Endothelial cell of umbilical vein (primary cell): Measurements from ENCODE around the gene EIF4E3. TPM values are rescaled to one million over a fixed set of nuclear protein-coding genes. Genes with fewer than 3 reads are reported as not detected.

ENCODE experiments used
- BruUV-seq: library from RNA; stranded (reverse); fragments of 400-500 nt; replicated peaks from 2 replicates; lab custom pipeline; 2021; lab: Mats Ljungman, UMichigan
- CTCF ChIA-PET: fragments of 300-600, 350-600 bp; sonication (Branson Sonifier 250); formaldehyde crosslinking; loops from one replicate; lab custom pipeline; 2021; ENCODE audit warnings: antibody characterized with exemption, inconsistent platforms; lab: Charles Lee
- POLR2A ChIA-PET: fragments of 300-600, 350-600 bp; sonication (Branson Sonifier 250); formaldehyde crosslinking; loops from one replicate; lab custom pipeline; 2021; ENCODE audit warnings: antibody characterized with exemption, inconsistent platforms; lab: Charles Lee
- DNase-seq: peaks from one replicate; pipeline ENCODE4 v3.0.0-alpha.2; 2011; ENCODE audit warnings: low read depth, low spot score
- FAIRE-seq: peaks from 2 replicates; lab custom pipeline; 2011; peaks lifted over from hg19 to GRCh38; lab: Jason Lieb, UNC
- H2AFZ ChIP-seq: 2 replicates; pipeline ENCODE4 v1.6.0; 2012; ENCODE audit warnings: low read depth, low read length, control low read depth, inconsistent platforms
- H3K27ac ChIP-seq: 2 replicates; pipeline ENCODE4 v1.5.1; 2011; ENCODE audit warnings: low read depth, mild to moderate bottlenecking, control low read depth, low read length, moderate library complexity; ENCODE audit not compliant: insufficient read depth
- H3K27me3 ChIP-seq, 2 experiments: 2 replicates each; pipeline versions ENCODE4 v1.6.0 to v1.6.1; 2011; ENCODE audit warnings: low read length in 2 of 2, mixed read lengths in 1 of 2; ENCODE audit not compliant: control insufficient read depth in 2 of 2, insufficient read depth in 2 of 2
- H3K36me3 ChIP-seq, 2 experiments: 2 replicates in 1 of 2; 3 replicates in 1 of 2; pipeline ENCODE4 v1.5.1; 2011; ENCODE audit warnings: low read length in 2 of 2, mild to moderate bottlenecking in 1 of 2, moderate library complexity in 1 of 2; ENCODE audit not compliant: control insufficient read depth in 2 of 2, insufficient read depth in 2 of 2; ENCODE audit errors: extremely low read depth in 1 of 2
- H3K4me1 ChIP-seq: 3 replicates; pipeline ENCODE4 v1.5.1; 2011; ENCODE audit warnings: mild to moderate bottlenecking, low read length; ENCODE audit not compliant: control insufficient read depth, insufficient read depth; ENCODE audit errors: extremely low read depth
- H3K4me2 ChIP-seq: 2 replicates; pipeline ENCODE4 v1.6.1; 2011; ENCODE audit warnings: low read length, control low read depth, mixed read lengths; ENCODE audit not compliant: insufficient read depth
- H3K4me3 ChIP-seq, 3 experiments: fragments of 200-600 bp in 1 of 3; sonication (generic), shearing (Covaris generic) in 1 of 3; replicated peaks in 1 of 3; 2 replicates each; pipeline ENCODE4 v1.5.1; 2011 to 2016; ENCODE audit warnings: control low read depth in 3 of 3, low read length in 3 of 3, mild to moderate bottlenecking in 2 of 3, inconsistent platforms in 1 of 3, low read depth in 1 of 3, moderate library complexity in 1 of 3; ENCODE audit not compliant: insufficient read depth in 1 of 3
- H3K79me2 ChIP-seq: 2 replicates; pipeline ENCODE4 v1.6.0; 2012; ENCODE audit warnings: low read length, inconsistent platforms; ENCODE audit not compliant: control insufficient read depth, insufficient read depth
- H3K9ac ChIP-seq: replicated peaks from 2 replicates; pipeline ENCODE3; 2011; ENCODE audit warnings: low read length, control low read depth; ENCODE audit not compliant: insufficient read depth; ENCODE audit errors: extremely low read depth
- H3K9me1 ChIP-seq: replicated peaks from 3 replicates; pipeline ENCODE4 v1.6.0; 2011; ENCODE audit warnings: mild to moderate bottlenecking, low read length; ENCODE audit not compliant: control insufficient read depth, insufficient read depth; ENCODE audit errors: extremely low read depth
- H3K9me3 ChIP-seq: replicated peaks from 2 replicates; pipeline ENCODE4 v1.5.1; 2012; ENCODE audit warnings: low read length, inconsistent platforms; ENCODE audit not compliant: control insufficient read depth, insufficient read depth
- H4K20me1 ChIP-seq: replicated peaks from 2 replicates; pipeline ENCODE3; 2011; ENCODE audit warnings: mild to moderate bottlenecking, low read length; ENCODE audit not compliant: control insufficient read depth, insufficient read depth; ENCODE audit errors: extremely low read depth
- CTCF ChIP-seq, 2 donors: IDR thresholded peaks; 1 replicate in 1 of 2; 2 replicates in 1 of 2; pipeline ENCODE4 v1.5.1; 2011; ENCODE audit warnings: low read length in 2 of 2, mild to moderate bottlenecking in 2 of 2, moderate library complexity in 2 of 2, control low read depth in 1 of 2, inconsistent platforms in 1 of 2, low read depth in 1 of 2; ENCODE audit not compliant: insufficient read depth in 1 of 2; ENCODE audit errors: extremely low read depth in 1 of 2
- EZH2 ChIP-seq: IDR thresholded peaks from 2 replicates; pipeline ENCODE4 v1.6.1; 2012; ENCODE audit warnings: borderline replicate concordance, low read depth, mild to moderate bottlenecking, moderate library complexity, low read length, inconsistent platforms; ENCODE audit not compliant: severe bottlenecking
- FOS ChIP-seq: IDR thresholded peaks from 2 replicates; pipeline ENCODE4 v1.6.1; 2011; ENCODE audit warnings: mild to moderate bottlenecking, low read length, moderate library complexity, borderline replicate concordance; ENCODE audit not compliant: insufficient read depth
- GATA2 ChIP-seq: IDR thresholded peaks from 2 replicates; pipeline ENCODE4 v1.7.0; 2011; ENCODE audit warnings: low read depth, mild to moderate bottlenecking, moderate library complexity, mixed read lengths, low read length; ENCODE audit not compliant: insufficient read length, insufficient read depth
- JUN ChIP-seq: IDR thresholded peaks from 2 replicates; pipeline ENCODE4 v1.6.1; 2011; ENCODE audit warnings: borderline replicate concordance, low read depth; ENCODE audit not compliant: insufficient read length, insufficient read depth
- MAX ChIP-seq: IDR thresholded peaks from 2 replicates; pipeline ENCODE4 v1.6.1; 2011; ENCODE audit not compliant: insufficient read depth, insufficient read length
- MYC ChIP-seq: IDR thresholded peaks from one replicate; pipeline ENCODE4 v1.6.1; 2011; ENCODE audit warnings: mild to moderate bottlenecking, low read depth, low read length
- POLR2A ChIP-seq: IDR thresholded peaks from 2 replicates; pipeline ENCODE4 v1.6.1; 2012; ENCODE audit warnings: low read depth, mild to moderate bottlenecking, control low read depth, low read length
- POLR2AphosphoS5 ChIP-seq: IDR thresholded peaks from 2 replicates; pipeline ENCODE4 v1.6.1; 2012; ENCODE audit warnings: low read depth, mild to moderate bottlenecking, control low read depth, low read length, moderate library complexity; ENCODE audit not compliant: insufficient read depth
- dilution Hi-C: fragments of 300-500 bp; cut with MboI; formaldehyde crosslinking; loops from one replicate; pipeline ENCODE4 v1.15.0; 2019; ENCODE audit warnings: low sequenced_read_pairs; ENCODE audit not compliant: extremely low pct_ligation_motif_present
- intact Hi-C: fragments of 100-400 bp; cut with micrococcal nuclease; formaldehyde crosslinking; loops from one replicate; pipeline ENCODE4 v1.10.0; 2022
- polyA plus RNA-seq, 4 experiments: library from polyadenylated mRNA; depleted of rRNA in 3 of 4; stranded (reverse) in 3 of 4; unstranded in 1 of 4; fragments of >200 nt; gene quantifications; 2 replicates each; pipeline versions ENCODE4 v1.2.1 to v1.2.3, GENCODE V29; 2011 to 2012; ENCODE audit warnings: missing spikeins in 1 of 4
- total RNA-seq: library from RNA; stranded (reverse); gene quantifications from 2 replicates; pipeline ENCODE4 v1.2.3, GENCODE V29; 2021

The EIF4E3 gene
- total and polyA plus RNA-seq, 2 donors (not counting 3 experiments of a cell fraction or from before 2014, with no cell fraction given), result 1.3 to 4.9 TPM

- TF ChIP-seq MYC, result no peak
- no peak for TF ChIP-seq JUN
- no peak for TF ChIP-seq POLR2A
- TF ChIP-seq EZH2, result no peak
- no peak for TF ChIP-seq FOS
- TF ChIP-seq MAX, result no peak
- TF ChIP-seq GATA2, result no peak
- TF ChIP-seq POLR2AphosphoS5, result no peak
- TF ChIP-seq CTCF (IDR thresholded peaks at IDR 0.05; ENCODE audit: extremely low read depth in 1 of 2, insufficient read depth in 1 of 2, low read depth in 1 of 2, low read length in 2 of 2), result no peak
- H3K9me3 ChIP-seq, result no peaks in the 10 kb centered on the region
- peaks cover 1 to 7% of the 10 kb centered on the region in 2 experiments for H3K27me3 ChIP-seq
- no peak overlapping the region for H2AFZ ChIP-seq
- BruUV-seq, result no TSS peak
- DNase-seq (no peak), FAIRE-seq (no peak)
- no peak overlapping the region for H3K27ac ChIP-seq
- dilution Hi-C loops, result no loop called here
- CTCF ChIA-PET, result no interaction called here
- H3K4me1 ChIP-seq, result no peaks in the 10 kb centered on the region
- intact Hi-C loops, result no loop called here
- no peak overlapping the region for H3K9ac ChIP-seq
- H3K36me3 ChIP-seq, result no peaks in the 10 kb centered on the region
- no peak overlapping the region for H3K4me3 ChIP-seq
- H3K9me1 ChIP-seq, result no peaks in the 10 kb centered on the region
- no peaks in the 10 kb centered on the region for H3K79me2 ChIP-seq
- POLR2A ChIA-PET, result no interaction called here
- no peaks in the 10 kb centered on the region for H4K20me1 ChIP-seq
- no peak overlapping the region for H3K4me2 ChIP-seq
Measured at GRCh38 chr3:71742621-71743020, 17.4 kb upstream of the EIF4E3 start.
